GM21515 (cell line): Measurements from ENCODE around the gene PLA2G4B.

ENCODE experiments used
- ATAC-seq: cut with Tn5 transposase; IDR thresholded peaks from one replicate; pipeline ENCODE4 v1.9.1; 2021; ENCODE audit not compliant: unreplicated experiment

The PLA2G4B gene

GRCh38 chr15:41838400-41838897 is at the start of gene PLA2G4B:
PLA2G4B (plus strand) TSS chr15:41838847; CDS start chr15:41838914, 67 bp downstream.
- no peak for ATAC-seq

GRCh38 chr15:41789236-41789635 is 49.4 kb upstream of the PLA2G4B start:
- no peak for ATAC-seq

- no peak for ATAC-seq
Measured at GRCh38 chr15:41789662-41790061, 49.0 kb upstream of the PLA2G4B start.

GRCh38 chr15:41790169-41790568 is 48.5 kb upstream of the PLA2G4B start:
- no peak for ATAC-seq

GRCh38 chr15:41790756-41791546 is 47.7 kb upstream of the PLA2G4B start:
- no peak for ATAC-seq

GRCh38 chr15:41791547-41791937 is 47.1 kb upstream of the PLA2G4B start:
- ATAC-seq: no peak

GRCh38 chr15:41792000-41792637 is 46.5 kb upstream of the PLA2G4B start:
- ATAC-seq: no peak

- ATAC-seq: no peak
Measured at GRCh38 chr15:41794081-41794480, 44.6 kb upstream of the PLA2G4B start.

GRCh38 chr15:41795996-41796856 is 42.4 kb upstream of the PLA2G4B start:
- ATAC-seq: no peak

GRCh38 chr15:41797201-41797944 is 41.3 kb upstream of the PLA2G4B start:
- ATAC-seq: no peak

GRCh38 chr15:41798607-41799487 is 39.8 kb upstream of the PLA2G4B start:
- no peak for ATAC-seq

GRCh38 chr15:41799488-41799805 is 39.2 kb upstream of the PLA2G4B start:
- no peak for ATAC-seq

GRCh38 chr15:41801185-41801584 is 37.5 kb upstream of the PLA2G4B start:
- ATAC-seq: no peak

- no peak for ATAC-seq
Measured at GRCh38 chr15:41801850-41802455, 36.7 kb upstream of the PLA2G4B start.

GRCh38 chr15:41804361-41804760 is 34.3 kb upstream of the PLA2G4B start:
- ATAC-seq: no peak

GRCh38 chr15:41804916-41805666 is 33.6 kb upstream of the PLA2G4B start:
- ATAC-seq: no peak

GRCh38 chr15:41805711-41806110 is 32.9 kb upstream of the PLA2G4B start:
- no peak for ATAC-seq

- ATAC-seq: no peak
Measured at GRCh38 chr15:41806291-41807181, 32.1 kb upstream of the PLA2G4B start.
